HuH-7 (cell line): ENCODE results near the gene PLOD1.

ENCODE experiments used
- DNase-seq: peaks from one replicate; pipeline ENCODE4 v3.0.0; 2011; ENCODE audit warnings: low spot score

The PLOD1 gene

GRCh38 chr1:11979028-11979850, 44.7 kb downstream of the PLOD1 start:
- no peak for DNase-seq

GRCh38 chr1:11979851-11980675, 45.5 kb downstream of the PLOD1 start, which contains the start of gene MFN2:
TSS of gene MFN2 (plus strand) at chr1:11980444. CDS start at chr1:11989169, 8,725 bp downstream.
- peak; percentile 97 for DNase-seq

GRCh38 chr1:11980676-11980972, 46.1 kb downstream of the PLOD1 start:
- DNase-seq, result no peak

GRCh38 chr1:11981378-11982009, 47.0 kb downstream of the PLOD1 start:
- DNase-seq, result no peak

- no peak for DNase-seq
Measured at GRCh38 chr1:11982010-11982392, 47.5 kb downstream of the PLOD1 start.

- DNase-seq, result no peak
Measured at GRCh38 chr1:11984121-11984520, 49.6 kb downstream of the PLOD1 start.

GRCh38 chr1:11984576-11984975, 50.1 kb downstream of the PLOD1 start:
- DNase-seq, result no peak

- no peak for DNase-seq
Measured at GRCh38 chr1:11985171-11985570, 50.7 kb downstream of the PLOD1 start.

GRCh38 chr1:11985851-11986250, 51.3 kb downstream of the PLOD1 start:
- no peak for DNase-seq

- DNase-seq, result no peak
Measured at GRCh38 chr1:11989669-11990068, 55.2 kb downstream of the PLOD1 start.

GRCh38 chr1:11990303-11991032, 56.0 kb downstream of the PLOD1 start:
- no peak for DNase-seq

GRCh38 chr1:11991969-11992676, 57.6 kb downstream of the PLOD1 start:
- DNase-seq, result no peak

GRCh38 chr1:11997081-11997850, 62.7 kb downstream of the PLOD1 start:
- DNase-seq, result no peak

GRCh38 chr1:11998636-11999035, 64.1 kb downstream of the PLOD1 start:
- no peak for DNase-seq

- no peak for DNase-seq
Measured at GRCh38 chr1:11999236-11999635, 64.7 kb downstream of the PLOD1 start.

- peak; percentile 56 for DNase-seq
Measured at GRCh38 chr1:12001249-12001917, 66.9 kb downstream of the PLOD1 start.

GRCh38 chr1:12001996-12002493, 67.5 kb downstream of the PLOD1 start:
- no peak for DNase-seq

- no peak for DNase-seq
Measured at GRCh38 chr1:12003762-12004161, 69.2 kb downstream of the PLOD1 start.

GRCh38 chr1:12005488-12006166, 71.1 kb downstream of the PLOD1 start:
- DNase-seq, result no peak
